Liver (tissue), 3 donors: ENCODE results near the gene LRRC2.

Source experiments
- EGR1 ChIP-seq, 2 donors: IDR thresholded peaks; 2 replicates each; pipeline ENCODE4 v1.6.1; 2016 to 2018; ENCODE audit warnings: antibody characterized with exemption in 2 of 2, low read depth in 2 of 2
- FOXA1 ChIP-seq: IDR thresholded peaks from 2 replicates; pipeline ENCODE4 v1.6.1; 2016; ENCODE audit warnings: antibody characterized with exemption
- HNF4G ChIP-seq: IDR thresholded peaks from 2 replicates; pipeline ENCODE4 v1.6.1; 2016; ENCODE audit warnings: antibody characterized with exemption
- JUND ChIP-seq, 2 donors: IDR thresholded peaks; 2 replicates each; pipeline ENCODE4 v1.6.1; 2016; ENCODE audit warnings: antibody characterized with exemption in 2 of 2
- MAX ChIP-seq: IDR thresholded peaks from 2 replicates; pipeline ENCODE4 v1.6.1; 2016; ENCODE audit warnings: antibody characterized with exemption
- NR2F2 ChIP-seq: IDR thresholded peaks from 2 replicates; pipeline ENCODE4 v1.6.1; 2016; ENCODE audit warnings: antibody characterized with exemption
- RAD21 ChIP-seq, 2 donors: IDR thresholded peaks; 2 replicates each; pipeline ENCODE4 v1.6.1; 2016; ENCODE audit warnings: antibody characterized with exemption in 2 of 2, mild to moderate bottlenecking in 2 of 2
- RXRA ChIP-seq, 2 donors: IDR thresholded peaks; 2 replicates each; pipeline ENCODE4 v1.6.1; 2017 to 2018; ENCODE audit warnings: antibody characterized with exemption in 2 of 2, mild to moderate bottlenecking in 1 of 2
- SP1 ChIP-seq: IDR thresholded peaks from 2 replicates; pipeline ENCODE4 v1.6.1; 2018; ENCODE audit warnings: antibody characterized with exemption, mild to moderate bottlenecking
- TAF1 ChIP-seq: conservative IDR thresholded peaks from 2 replicates; pipeline ENCODE4 v1.6.1; 2016; ENCODE audit warnings: antibody characterized with exemption, mild to moderate bottlenecking
- YY1 ChIP-seq: IDR thresholded peaks from 2 replicates; pipeline ENCODE4 v1.6.1; 2016; ENCODE audit warnings: antibody characterized with exemption, mild to moderate bottlenecking
- TF ChIP-seq, protein P1 (sequence below): fragments of 150-350 bp; IDR thresholded peaks from 2 replicates; pipeline ENCODE4 v1.5.1; 2017; ENCODE audit warnings: improper control_type of control experiment, low read depth, low read length; ENCODE audit not compliant: missing input control
- TF ChIP-seq, protein P2 (sequence below): IDR thresholded peaks from 2 replicates; pipeline ENCODE4 v1.6.1; 2016; ENCODE audit warnings: antibody characterized with exemption
- TF ChIP-seq, protein P3 (sequence below): IDR thresholded peaks from 2 replicates; pipeline ENCODE4 v1.6.1; 2016; ENCODE audit warnings: antibody characterized with exemption, mild to moderate bottlenecking
- donor health status: healthy.
- donor health status: healthy.

GRCh38 chr3:46521096-46521495 lies 45.0 kb downstream of the LRRC2 start:
- TF ChIP-seq SP1: no peak
- TF ChIP-seq, protein P1, sequence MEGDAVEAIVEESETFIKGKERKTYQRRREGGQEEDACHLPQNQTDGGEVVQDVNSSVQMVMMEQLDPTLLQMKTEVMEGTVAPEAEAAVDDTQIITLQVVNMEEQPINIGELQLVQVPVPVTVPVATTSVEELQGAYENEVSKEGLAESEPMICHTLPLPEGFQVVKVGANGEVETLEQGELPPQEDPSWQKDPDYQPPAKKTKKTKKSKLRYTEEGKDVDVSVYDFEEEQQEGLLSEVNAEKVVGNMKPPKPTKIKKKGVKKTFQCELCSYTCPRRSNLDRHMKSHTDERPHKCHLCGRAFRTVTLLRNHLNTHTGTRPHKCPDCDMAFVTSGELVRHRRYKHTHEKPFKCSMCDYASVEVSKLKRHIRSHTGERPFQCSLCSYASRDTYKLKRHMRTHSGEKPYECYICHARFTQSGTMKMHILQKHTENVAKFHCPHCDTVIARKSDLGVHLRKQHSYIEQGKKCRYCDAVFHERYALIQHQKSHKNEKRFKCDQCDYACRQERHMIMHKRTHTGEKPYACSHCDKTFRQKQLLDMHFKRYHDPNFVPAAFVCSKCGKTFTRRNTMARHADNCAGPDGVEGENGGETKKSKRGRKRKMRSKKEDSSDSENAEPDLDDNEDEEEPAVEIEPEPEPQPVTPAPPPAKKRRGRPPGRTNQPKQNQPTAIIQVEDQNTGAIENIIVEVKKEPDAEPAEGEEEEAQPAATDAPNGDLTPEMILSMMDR: no peak
- no peak for TF ChIP-seq YY1
- TF ChIP-seq MAX: no peak
- TF ChIP-seq, protein P2, sequence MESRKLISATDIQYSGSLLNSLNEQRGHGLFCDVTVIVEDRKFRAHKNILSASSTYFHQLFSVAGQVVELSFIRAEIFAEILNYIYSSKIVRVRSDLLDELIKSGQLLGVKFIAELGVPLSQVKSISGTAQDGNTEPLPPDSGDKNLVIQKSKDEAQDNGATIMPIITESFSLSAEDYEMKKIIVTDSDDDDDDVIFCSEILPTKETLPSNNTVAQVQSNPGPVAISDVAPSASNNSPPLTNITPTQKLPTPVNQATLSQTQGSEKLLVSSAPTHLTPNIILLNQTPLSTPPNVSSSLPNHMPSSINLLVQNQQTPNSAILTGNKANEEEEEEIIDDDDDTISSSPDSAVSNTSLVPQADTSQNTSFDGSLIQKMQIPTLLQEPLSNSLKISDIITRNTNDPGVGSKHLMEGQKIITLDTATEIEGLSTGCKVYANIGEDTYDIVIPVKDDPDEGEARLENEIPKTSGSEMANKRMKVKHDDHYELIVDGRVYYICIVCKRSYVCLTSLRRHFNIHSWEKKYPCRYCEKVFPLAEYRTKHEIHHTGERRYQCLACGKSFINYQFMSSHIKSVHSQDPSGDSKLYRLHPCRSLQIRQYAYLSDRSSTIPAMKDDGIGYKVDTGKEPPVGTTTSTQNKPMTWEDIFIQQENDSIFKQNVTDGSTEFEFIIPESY: no peak
- TF ChIP-seq, protein P3, sequence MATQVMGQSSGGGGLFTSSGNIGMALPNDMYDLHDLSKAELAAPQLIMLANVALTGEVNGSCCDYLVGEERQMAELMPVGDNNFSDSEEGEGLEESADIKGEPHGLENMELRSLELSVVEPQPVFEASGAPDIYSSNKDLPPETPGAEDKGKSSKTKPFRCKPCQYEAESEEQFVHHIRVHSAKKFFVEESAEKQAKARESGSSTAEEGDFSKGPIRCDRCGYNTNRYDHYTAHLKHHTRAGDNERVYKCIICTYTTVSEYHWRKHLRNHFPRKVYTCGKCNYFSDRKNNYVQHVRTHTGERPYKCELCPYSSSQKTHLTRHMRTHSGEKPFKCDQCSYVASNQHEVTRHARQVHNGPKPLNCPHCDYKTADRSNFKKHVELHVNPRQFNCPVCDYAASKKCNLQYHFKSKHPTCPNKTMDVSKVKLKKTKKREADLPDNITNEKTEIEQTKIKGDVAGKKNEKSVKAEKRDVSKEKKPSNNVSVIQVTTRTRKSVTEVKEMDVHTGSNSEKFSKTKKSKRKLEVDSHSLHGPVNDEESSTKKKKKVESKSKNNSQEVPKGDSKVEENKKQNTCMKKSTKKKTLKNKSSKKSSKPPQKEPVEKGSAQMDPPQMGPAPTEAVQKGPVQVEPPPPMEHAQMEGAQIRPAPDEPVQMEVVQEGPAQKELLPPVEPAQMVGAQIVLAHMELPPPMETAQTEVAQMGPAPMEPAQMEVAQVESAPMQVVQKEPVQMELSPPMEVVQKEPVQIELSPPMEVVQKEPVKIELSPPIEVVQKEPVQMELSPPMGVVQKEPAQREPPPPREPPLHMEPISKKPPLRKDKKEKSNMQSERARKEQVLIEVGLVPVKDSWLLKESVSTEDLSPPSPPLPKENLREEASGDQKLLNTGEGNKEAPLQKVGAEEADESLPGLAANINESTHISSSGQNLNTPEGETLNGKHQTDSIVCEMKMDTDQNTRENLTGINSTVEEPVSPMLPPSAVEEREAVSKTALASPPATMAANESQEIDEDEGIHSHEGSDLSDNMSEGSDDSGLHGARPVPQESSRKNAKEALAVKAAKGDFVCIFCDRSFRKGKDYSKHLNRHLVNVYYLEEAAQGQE: no peak
- TF ChIP-seq TAF1: no peak
- no peak for TF ChIP-seq RXRA (IDR thresholded peaks at IDR 0.05)
- TF ChIP-seq JUND (IDR thresholded peaks at IDR 0.05): no peak
- no peak for TF ChIP-seq RAD21 (IDR thresholded peaks at IDR 0.05)
- TF ChIP-seq EGR1 (IDR thresholded peaks at IDR 0.05; ENCODE audit: low read depth in 2 of 2): no peak
- no peak for TF ChIP-seq HNF4G
- TF ChIP-seq NR2F2: no peak
- TF ChIP-seq FOXA1: no peak
